ENCODE data around the gene ARID3B.

DNA sequence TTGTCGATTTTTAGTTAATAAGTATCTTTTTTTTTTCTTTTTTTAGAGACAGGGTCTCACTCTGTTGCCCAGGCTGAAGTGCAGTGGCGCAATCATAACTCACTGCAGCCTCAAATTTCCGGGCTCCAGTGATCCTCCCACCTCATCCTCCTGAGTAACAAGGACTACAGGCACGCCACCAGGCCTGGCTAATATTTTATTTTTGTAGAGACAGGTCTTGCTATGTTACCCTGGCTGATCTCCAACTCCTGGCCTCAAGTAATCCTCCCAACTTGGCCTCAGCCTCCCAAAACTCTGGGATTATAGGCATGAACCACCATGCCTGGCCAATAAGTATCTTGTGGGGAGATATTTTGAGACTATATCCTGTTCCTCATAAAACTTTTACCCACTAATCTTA lies 29.4 kb upstream of the ARID3B start:
- TF ChIP-seq, protein P1, sequence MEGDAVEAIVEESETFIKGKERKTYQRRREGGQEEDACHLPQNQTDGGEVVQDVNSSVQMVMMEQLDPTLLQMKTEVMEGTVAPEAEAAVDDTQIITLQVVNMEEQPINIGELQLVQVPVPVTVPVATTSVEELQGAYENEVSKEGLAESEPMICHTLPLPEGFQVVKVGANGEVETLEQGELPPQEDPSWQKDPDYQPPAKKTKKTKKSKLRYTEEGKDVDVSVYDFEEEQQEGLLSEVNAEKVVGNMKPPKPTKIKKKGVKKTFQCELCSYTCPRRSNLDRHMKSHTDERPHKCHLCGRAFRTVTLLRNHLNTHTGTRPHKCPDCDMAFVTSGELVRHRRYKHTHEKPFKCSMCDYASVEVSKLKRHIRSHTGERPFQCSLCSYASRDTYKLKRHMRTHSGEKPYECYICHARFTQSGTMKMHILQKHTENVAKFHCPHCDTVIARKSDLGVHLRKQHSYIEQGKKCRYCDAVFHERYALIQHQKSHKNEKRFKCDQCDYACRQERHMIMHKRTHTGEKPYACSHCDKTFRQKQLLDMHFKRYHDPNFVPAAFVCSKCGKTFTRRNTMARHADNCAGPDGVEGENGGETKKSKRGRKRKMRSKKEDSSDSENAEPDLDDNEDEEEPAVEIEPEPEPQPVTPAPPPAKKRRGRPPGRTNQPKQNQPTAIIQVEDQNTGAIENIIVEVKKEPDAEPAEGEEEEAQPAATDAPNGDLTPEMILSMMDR (IDR thresholded peaks at IDR 0.05) = no peak
- TF ChIP-seq KDM1A (IDR thresholded peaks at IDR 0.05; ENCODE audit: low read depth) (no peak), NR3C1 (IDR thresholded peaks at IDR 0.05) (no peak), EHMT2 (IDR thresholded peaks at IDR 0.05; ENCODE audit: low read depth) (no peak), SREBF2 (IDR thresholded peaks at IDR 0.05) (no peak), CBX8 (IDR thresholded peaks at IDR 0.05) (no peak), EP300 (IDR thresholded peaks at IDR 0.05) (no peak)
- TF ChIP-seq, protein P2, sequence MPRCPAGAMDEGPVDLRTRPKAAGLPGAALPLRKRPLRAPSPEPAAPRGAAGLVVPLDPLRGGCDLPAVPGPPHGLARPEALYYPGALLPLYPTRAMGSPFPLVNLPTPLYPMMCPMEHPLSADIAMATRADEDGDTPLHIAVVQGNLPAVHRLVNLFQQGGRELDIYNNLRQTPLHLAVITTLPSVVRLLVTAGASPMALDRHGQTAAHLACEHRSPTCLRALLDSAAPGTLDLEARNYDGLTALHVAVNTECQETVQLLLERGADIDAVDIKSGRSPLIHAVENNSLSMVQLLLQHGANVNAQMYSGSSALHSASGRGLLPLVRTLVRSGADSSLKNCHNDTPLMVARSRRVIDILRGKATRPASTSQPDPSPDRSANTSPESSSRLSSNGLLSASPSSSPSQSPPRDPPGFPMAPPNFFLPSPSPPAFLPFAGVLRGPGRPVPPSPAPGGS (IDR thresholded peaks at IDR 0.05) = no peak

Measured in A549 (cell line).